Lung (tissue), 12 donors: ENCODE measurements around the gene L3MBTL3. TPM values are rescaled to one million over a fixed set of nuclear protein-coding genes. Genes with fewer than 3 reads are reported as not detected.

Experiments
- ATAC-seq: fragments of 200-7000 bp; cut with Tn5 transposase; one replicate; pipeline ENCODE4 v1.9.1; 2020; ENCODE audit warnings: moderate number of reproducible peaks; ENCODE audit not compliant: insufficient read depth, low FRiP score
- DNase-seq, 3 donors: peaks; one replicate each; pipeline ENCODE4 v3.0.0-alpha.2; 2013 to 2017
- H3K27ac ChIP-seq, 2 donors: one replicate each; pipeline ENCODE4 v1.5.1; 2013; ENCODE audit warnings: mild to moderate bottlenecking in 2 of 2, moderate library complexity in 2 of 2, control low read depth in 1 of 2, inconsistent platforms in 1 of 2, low read depth in 1 of 2, low read length in 1 of 2
- H3K27me3 ChIP-seq, 3 donors: one replicate each; pipeline ENCODE4 v1.5.1; 2013; ENCODE audit warnings: low read length in 2 of 3; ENCODE audit not compliant: control insufficient read depth in 3 of 3, insufficient read depth in 3 of 3
- H3K36me3 ChIP-seq, 4 donors: one replicate each; pipeline ENCODE4 v1.5.1; 2013; ENCODE audit warnings: low read length in 4 of 4, mild to moderate bottlenecking in 1 of 4, moderate library complexity in 1 of 4; ENCODE audit not compliant: control insufficient read depth in 4 of 4, insufficient read depth in 4 of 4
- H3K4me1 ChIP-seq, 5 donors: one replicate each; pipeline ENCODE4 v1.5.1; 2013; ENCODE audit warnings: low read length in 5 of 5, mild to moderate bottlenecking in 2 of 5, moderate library complexity in 1 of 5; ENCODE audit not compliant: control insufficient read depth in 5 of 5, insufficient read depth in 5 of 5
- H3K4me3 ChIP-seq: one replicate; pipeline ENCODE4 v1.5.1; 2013; ENCODE audit warnings: mild to moderate bottlenecking, control low read depth, moderate library complexity
- H3K9ac ChIP-seq, 2 donors: one replicate each; pipeline ENCODE4 v1.5.1; 2013; ENCODE audit warnings: low read length in 2 of 2, control low read depth in 1 of 2; ENCODE audit not compliant: insufficient read depth in 1 of 2
- H3K9me3 ChIP-seq, 4 donors: one replicate each; pipeline ENCODE4 v1.5.1; 2013; ENCODE audit warnings: low read length in 3 of 4, mild to moderate bottlenecking in 1 of 4, moderate library complexity in 1 of 4; ENCODE audit not compliant: control insufficient read depth in 4 of 4, insufficient read depth in 3 of 4
- WGBS, 2 donors: extraction: QIAGEN DNeasy Blood & Tissue Kit; methylation state at CpG; one replicate each; pipeline ENCODE4 v1.1.7; 2013; 5-methylcytosine and 5-hydroxymethylcytosine counted together
- polyA plus RNA-seq, 2 donors: library from polyadenylated mRNA; stranded (reverse); fragments of 200-250 nt; gene quantifications; one replicate each; pipeline ENCODE4 v1.2.1, GENCODE V29; 2013
- total RNA-seq, 2 donors: library from RNA; depleted of rRNA in 1 of 2; stranded (reverse); fragments of >200 nt in 1 of 2; gene quantifications; one replicate each; pipeline ENCODE4 v1.2.1, GENCODE V29; 2014 to 2021
- TF ChIP-seq, protein P1 (sequence below): IDR thresholded peaks from 2 replicates; pipeline ENCODE4 v1.5.1; 2012; ENCODE audit warnings: mild to moderate bottlenecking; ENCODE audit errors: control extremely low read depth, extremely low read depth
- donor health status: control.
- donor health status: control.
- donor health status: Bipolar disorder and iron deficiency.
- donor health status: healthy.
- donor health status: DM: yes; HTN: yes; CAD: no.

L3MBTL3 gene
- total and polyA plus RNA-seq, 4 donors = 2.0 to 15.9 (median 3.7) TPM

DNA sequence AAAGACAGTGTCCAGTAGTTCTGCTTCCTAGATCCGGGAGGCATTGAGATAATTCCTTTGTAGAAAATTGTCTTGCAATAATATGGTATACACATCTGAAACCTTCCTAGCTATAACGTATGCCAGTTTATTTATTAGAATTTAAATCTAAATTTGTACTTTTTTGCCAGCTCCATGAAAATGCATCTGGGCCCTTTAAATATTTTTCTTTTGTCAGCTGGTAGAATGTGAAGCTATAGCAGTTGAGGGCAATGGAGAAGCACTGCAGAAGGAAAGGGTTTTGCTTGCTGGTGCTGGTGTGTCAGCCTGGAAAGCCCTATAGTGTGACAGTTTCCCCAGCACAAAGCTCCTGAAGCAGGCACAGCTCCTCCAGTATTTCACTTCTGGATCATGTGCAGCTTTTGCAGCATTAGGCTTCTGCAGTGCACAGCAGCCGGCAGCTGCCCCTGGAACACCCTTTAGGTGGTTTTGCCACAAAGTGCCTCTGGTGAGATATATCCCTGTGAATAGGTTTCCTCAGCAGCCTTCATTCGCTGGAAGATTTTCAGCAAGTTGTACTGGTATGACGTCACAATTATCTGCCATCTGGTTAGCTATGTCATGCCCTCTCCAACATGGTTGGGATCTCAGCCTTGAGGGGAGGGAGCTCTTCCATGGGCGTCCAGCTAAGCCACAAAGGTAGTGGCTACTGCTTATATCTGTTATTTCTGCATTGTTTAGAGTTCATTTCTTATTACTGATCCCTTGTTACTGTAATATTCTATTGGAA, 40.0 kb upstream of the L3MBTL3 start:
- TF ChIP-seq, protein P1, sequence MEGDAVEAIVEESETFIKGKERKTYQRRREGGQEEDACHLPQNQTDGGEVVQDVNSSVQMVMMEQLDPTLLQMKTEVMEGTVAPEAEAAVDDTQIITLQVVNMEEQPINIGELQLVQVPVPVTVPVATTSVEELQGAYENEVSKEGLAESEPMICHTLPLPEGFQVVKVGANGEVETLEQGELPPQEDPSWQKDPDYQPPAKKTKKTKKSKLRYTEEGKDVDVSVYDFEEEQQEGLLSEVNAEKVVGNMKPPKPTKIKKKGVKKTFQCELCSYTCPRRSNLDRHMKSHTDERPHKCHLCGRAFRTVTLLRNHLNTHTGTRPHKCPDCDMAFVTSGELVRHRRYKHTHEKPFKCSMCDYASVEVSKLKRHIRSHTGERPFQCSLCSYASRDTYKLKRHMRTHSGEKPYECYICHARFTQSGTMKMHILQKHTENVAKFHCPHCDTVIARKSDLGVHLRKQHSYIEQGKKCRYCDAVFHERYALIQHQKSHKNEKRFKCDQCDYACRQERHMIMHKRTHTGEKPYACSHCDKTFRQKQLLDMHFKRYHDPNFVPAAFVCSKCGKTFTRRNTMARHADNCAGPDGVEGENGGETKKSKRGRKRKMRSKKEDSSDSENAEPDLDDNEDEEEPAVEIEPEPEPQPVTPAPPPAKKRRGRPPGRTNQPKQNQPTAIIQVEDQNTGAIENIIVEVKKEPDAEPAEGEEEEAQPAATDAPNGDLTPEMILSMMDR = no peak
- DNase-seq = no peak
- Histone ChIP-seq H3K9ac (no peak overlapping the region), H3K27me3 (no peaks in the 10 kb centered on the region), H3K36me3 (no peaks in the 10 kb centered on the region), H3K4me1 (no peaks in the 10 kb centered on the region), H3K27ac (no peak overlapping the region), H3K9me3 (peaks cover 0 to 8% (median 6%) of the 10 kb centered on the region in 4 donors), H3K4me3 (no peak overlapping the region)
- no peak for ATAC-seq
- 93 to 95% methylated on average over 6 of the region's 6 CpGs for WGBS, 2 donors

DNA sequence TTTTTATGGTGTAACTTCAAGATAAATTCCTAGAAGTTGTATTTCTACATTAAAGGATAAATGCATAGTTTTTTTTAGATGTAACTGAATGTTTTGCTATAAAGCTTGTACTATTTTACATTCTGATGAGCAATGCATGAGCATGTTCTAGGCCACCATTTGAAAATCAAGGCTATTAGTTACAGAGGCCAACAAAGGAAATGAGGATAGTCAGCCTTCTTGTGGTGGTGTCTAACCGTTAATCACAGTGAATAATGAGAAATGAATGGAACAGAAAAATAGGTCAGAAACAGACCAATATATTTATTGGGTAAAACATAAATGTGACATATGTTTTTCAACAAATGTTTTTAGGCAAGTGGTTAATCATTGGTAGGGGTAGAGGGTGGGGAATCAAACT, 37.6 kb upstream of the L3MBTL3 start:
- ATAC-seq (no peak), DNase-seq (no peak)
- H3K4me1 ChIP-seq = no peaks in the 10 kb centered on the region
- TF ChIP-seq, protein P1 = no peak
- peaks cover 0 to 8% (median 4%) of the 10 kb centered on the region in 4 donors for H3K9me3 ChIP-seq
- H3K27me3 ChIP-seq = no peaks in the 10 kb centered on the region
- no peak overlapping the region for H3K27ac ChIP-seq
- no peaks in the 10 kb centered on the region for H3K36me3 ChIP-seq
- H3K9ac ChIP-seq = no peak overlapping the region
- H3K4me3 ChIP-seq = no peak overlapping the region
- 42 to 97% methylated on average over 1 of the region's 1 CpG for WGBS, 2 donors

DNA sequence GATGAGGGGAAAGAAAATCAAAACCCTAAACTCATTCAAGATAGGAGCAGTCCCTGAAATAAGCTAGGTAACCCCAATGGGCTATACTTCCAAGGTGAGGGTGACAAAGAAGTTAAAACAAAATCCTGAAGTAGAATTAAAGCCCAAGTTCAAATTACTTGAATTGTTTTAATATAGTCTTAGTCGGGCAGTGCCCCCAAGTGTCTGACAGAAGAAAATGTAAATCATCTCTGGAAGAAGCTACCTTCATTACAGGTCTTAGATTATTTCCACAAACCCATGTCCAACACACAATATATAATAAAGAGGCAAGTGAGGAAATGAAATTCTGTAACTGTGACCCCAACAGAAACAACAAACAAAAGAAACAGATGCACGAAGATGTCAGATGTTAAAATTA, 36.8 kb upstream of the L3MBTL3 start:
- Histone ChIP-seq H3K9me3 (peaks cover 0 to 8% (median 4%) of the 10 kb centered on the region in 4 donors), H3K27ac (no peak overlapping the region), H3K27me3 (no peaks in the 10 kb centered on the region), H3K9ac (no peak overlapping the region), H3K4me1 (no peaks in the 10 kb centered on the region), H3K36me3 (no peaks in the 10 kb centered on the region), H3K4me3 (no peak overlapping the region)
- DNase-seq (no peak), ATAC-seq (no peak)
- TF ChIP-seq, protein P1 = no peak
- WGBS, 2 donors = 69 to 74% methylated on average over 2 of the region's 2 CpGs

DNA sequence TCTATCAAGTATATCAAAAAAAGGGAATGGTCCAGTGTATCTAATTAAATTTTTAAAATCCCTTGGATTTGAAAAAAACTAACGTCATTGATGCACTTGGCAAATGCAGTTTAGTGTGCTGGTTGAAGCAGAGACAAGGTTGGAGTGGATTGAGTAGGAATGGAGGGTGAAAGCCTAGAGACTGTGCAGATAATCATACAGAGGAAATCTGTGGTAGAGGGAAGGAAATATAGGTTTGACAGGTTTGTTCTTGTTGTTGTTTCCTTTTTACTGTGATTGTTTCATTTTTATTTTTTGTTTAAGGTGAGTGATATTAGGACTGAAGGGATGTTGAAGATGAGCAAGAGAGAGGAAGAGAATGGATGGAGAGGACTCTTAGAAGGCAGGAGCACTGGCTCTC, 29.0 kb upstream of the L3MBTL3 start:
- Histone ChIP-seq H3K4me1 (no peaks in the 10 kb centered on the region), H3K4me3 (no peak overlapping the region), H3K36me3 (no peaks in the 10 kb centered on the region), H3K27ac (no peak overlapping the region), H3K9ac (no peak overlapping the region), H3K27me3 (no peaks in the 10 kb centered on the region), H3K9me3 (no peaks in the 10 kb centered on the region)
- WGBS, 2 donors = 70 to 81% methylated on average over 1 of the region's 1 CpG
- DNase-seq (no peak), ATAC-seq (no peak)
- TF ChIP-seq, protein P1 = no peak
